Measurements from ENCODE around the gene RBBP7.

- no peak for TF ChIP-seq CTCF (IDR thresholded peaks at IDR 0.05)
- TF ChIP-seq ZFX (IDR thresholded peaks at IDR 0.05; ENCODE audit: borderline replicate concordance), result no peak
Measured at GRCh38 chrX:16867947-16868346, 2.2 kb downstream of the RBBP7 start.
